ENCODE results near the gene VTI1B. TPM values are rescaled to one million over a fixed set of nuclear protein-coding genes. Genes with fewer than 3 reads are reported as not detected.

Gene VTI1B
- total and polyA plus RNA-seq, 2 donors: 39.2 to 79.1 TPM

GRCh38 chr14:67665868-67666267 is 8.6 kb downstream of the VTI1B start:
- Histone ChIP-seq H3K4me3 (ENCODE audit: low read depth, low read length) (no peak overlapping the region), H3K36me3 (ENCODE audit: insufficient read depth) (no peaks in the 10 kb centered on the region), H3K4me1 (ENCODE audit: insufficient read depth) (no peaks in the 10 kb centered on the region), H3K27ac (ENCODE audit: low read depth) (no peak overlapping the region)
- WGBS: 81% methylated on average over 2 of the region's 2 CpGs
- DNase-seq (ENCODE audit: extremely low spot score): no peak

GRCh38 chr14:67663633-67664032 is 10.8 kb downstream of the VTI1B start:
- no peak overlapping the region for H3K4me3 ChIP-seq (ENCODE audit: low read depth, low read length)
- H3K4me1 ChIP-seq (ENCODE audit: insufficient read depth): no peaks in the 10 kb centered on the region
- H3K27ac ChIP-seq (ENCODE audit: low read depth): no peak overlapping the region
- DNase-seq (ENCODE audit: extremely low spot score): no peak
- H3K36me3 ChIP-seq (ENCODE audit: insufficient read depth): no peaks in the 10 kb centered on the region
- 93% methylated on average over 4 of the region's 4 CpGs for WGBS

- H3K36me3 ChIP-seq (ENCODE audit: insufficient read depth): peaks cover 13% of the 10 kb centered on the region
- no peaks in the 10 kb centered on the region for H3K4me1 ChIP-seq (ENCODE audit: insufficient read depth)
- no peak overlapping the region for H3K4me3 ChIP-seq (ENCODE audit: low read depth, low read length)
- WGBS: 80% methylated on average over 6 of the region's 6 CpGs
- no peak for DNase-seq (ENCODE audit: extremely low spot score)
- no peak overlapping the region for H3K27ac ChIP-seq (ENCODE audit: low read depth)
Observed at GRCh38 chr14:67653651-67654280, 20.7 kb downstream of the VTI1B start.

GRCh38 chr14:67652189-67652588 is 22.2 kb downstream of the VTI1B start:
- no peak overlapping the region for H3K27ac ChIP-seq (ENCODE audit: low read depth)
- 92% methylated on average over 1 of the region's 1 CpG for WGBS
- H3K36me3 ChIP-seq (ENCODE audit: insufficient read depth): peaks cover 10% of the 10 kb centered on the region
- no peak for DNase-seq (ENCODE audit: extremely low spot score)
- no peaks in the 10 kb centered on the region for H3K4me1 ChIP-seq (ENCODE audit: insufficient read depth)
- no peak overlapping the region for H3K4me3 ChIP-seq (ENCODE audit: low read depth, low read length)

- Histone ChIP-seq H3K4me3 (ENCODE audit: low read depth, low read length) (no peak overlapping the region), H3K36me3 (ENCODE audit: insufficient read depth) (peaks cover 9% of the 10 kb centered on the region)
- WGBS: 86% methylated on average over 2 of the region's 2 CpGs
Observed at GRCh38 chr14:67650694-67651093, 23.7 kb downstream of the VTI1B start.

GRCh38 chr14:67650151-67650550 is 24.3 kb downstream of the VTI1B start:
- H3K27ac ChIP-seq (ENCODE audit: low read depth): no peak overlapping the region
- 83% methylated on average over 1 of the region's 1 CpG for WGBS
- no peaks in the 10 kb centered on the region for H3K4me1 ChIP-seq (ENCODE audit: insufficient read depth)
- no peak overlapping the region for H3K4me3 ChIP-seq (ENCODE audit: low read depth, low read length)
- peaks cover 8% of the 10 kb centered on the region for H3K36me3 ChIP-seq (ENCODE audit: insufficient read depth)
- DNase-seq (ENCODE audit: extremely low spot score): no peak

More at GRCh38 chr14:67650694-67651093, 23.7 kb downstream of the VTI1B start:
- Histone ChIP-seq H3K4me1 (ENCODE audit: insufficient read depth) (no peaks in the 10 kb centered on the region), H3K27ac (ENCODE audit: low read depth) (no peak overlapping the region)
- no peak for DNase-seq (ENCODE audit: extremely low spot score)

GRCh38 chr14:67646131-67646530 is 28.3 kb downstream of the VTI1B start:
- Histone ChIP-seq H3K4me3 (ENCODE audit: low read depth, low read length) (no peak overlapping the region), H3K27ac (ENCODE audit: low read depth) (no peak overlapping the region), H3K4me1 (ENCODE audit: insufficient read depth) (no peaks in the 10 kb centered on the region), H3K36me3 (ENCODE audit: insufficient read depth) (peaks cover 1% of the 10 kb centered on the region)
- 93% methylated on average over 3 of the region's 3 CpGs for WGBS
- DNase-seq (ENCODE audit: extremely low spot score): no peak

GRCh38 chr14:67645414-67645813 is 29.0 kb downstream of the VTI1B start:
- no peaks in the 10 kb centered on the region for H3K4me1 ChIP-seq (ENCODE audit: insufficient read depth)
- no peak for DNase-seq (ENCODE audit: extremely low spot score)
- H3K4me3 ChIP-seq (ENCODE audit: low read depth, low read length): no peak overlapping the region
- WGBS: 81% methylated on average over 5 of the region's 5 CpGs
- no peaks in the 10 kb centered on the region for H3K36me3 ChIP-seq (ENCODE audit: insufficient read depth)
- H3K27ac ChIP-seq (ENCODE audit: low read depth): no peak overlapping the region

GRCh38 chr14:67644428-67644827 is 30.0 kb downstream of the VTI1B start:
- H3K4me3 ChIP-seq (ENCODE audit: low read depth, low read length): no peak overlapping the region
- H3K36me3 ChIP-seq (ENCODE audit: insufficient read depth): no peaks in the 10 kb centered on the region
- WGBS: 54% methylated on average over 2 of the region's 2 CpGs
- H3K27ac ChIP-seq (ENCODE audit: low read depth): no peak overlapping the region
- DNase-seq (ENCODE audit: extremely low spot score): no peak
- no peaks in the 10 kb centered on the region for H3K4me1 ChIP-seq (ENCODE audit: insufficient read depth)

- WGBS: 53% methylated on average over 1 of the region's 1 CpG
- Histone ChIP-seq H3K4me3 (ENCODE audit: low read depth, low read length) (no peak overlapping the region), H3K36me3 (ENCODE audit: insufficient read depth) (no peaks in the 10 kb centered on the region), H3K27ac (ENCODE audit: low read depth) (no peak overlapping the region), H3K4me1 (ENCODE audit: insufficient read depth) (no peaks in the 10 kb centered on the region)
- no peak for DNase-seq (ENCODE audit: extremely low spot score)
Observed at GRCh38 chr14:67643713-67644112, 30.7 kb downstream of the VTI1B start.

- no peak overlapping the region for H3K27ac ChIP-seq (ENCODE audit: low read depth)
- no peak for DNase-seq (ENCODE audit: extremely low spot score)
- no peaks in the 10 kb centered on the region for H3K4me1 ChIP-seq (ENCODE audit: insufficient read depth)
- 87% methylated on average over 5 of the region's 5 CpGs for WGBS
- no peak overlapping the region for H3K4me3 ChIP-seq (ENCODE audit: low read depth, low read length)
- no peaks in the 10 kb centered on the region for H3K36me3 ChIP-seq (ENCODE audit: insufficient read depth)
Observed at GRCh38 chr14:67641902-67642749, 32.3 kb downstream of the VTI1B start.

GRCh38 chr14:67641480-67641879 is 33.0 kb downstream of the VTI1B start:
- no peak overlapping the region for H3K27ac ChIP-seq (ENCODE audit: low read depth)
- no peak for DNase-seq (ENCODE audit: extremely low spot score)
- H3K4me3 ChIP-seq (ENCODE audit: low read depth, low read length): no peak overlapping the region
- H3K4me1 ChIP-seq (ENCODE audit: insufficient read depth): no peaks in the 10 kb centered on the region
- WGBS: 100% methylated on average over 1 of the region's 1 CpG
- no peaks in the 10 kb centered on the region for H3K36me3 ChIP-seq (ENCODE audit: insufficient read depth)

GRCh38 chr14:67638642-67639041 is 35.8 kb downstream of the VTI1B start:
- WGBS: 85% methylated on average over 3 of the region's 3 CpGs
- H3K27ac ChIP-seq (ENCODE audit: low read depth): no peak overlapping the region
- no peaks in the 10 kb centered on the region for H3K36me3 ChIP-seq (ENCODE audit: insufficient read depth)
- DNase-seq (ENCODE audit: extremely low spot score): no peak
- H3K4me1 ChIP-seq (ENCODE audit: insufficient read depth): no peaks in the 10 kb centered on the region
- H3K4me3 ChIP-seq (ENCODE audit: low read depth, low read length): no peak overlapping the region

- Histone ChIP-seq H3K4me1 (ENCODE audit: insufficient read depth) (no peaks in the 10 kb centered on the region), H3K36me3 (ENCODE audit: insufficient read depth) (no peaks in the 10 kb centered on the region), H3K27ac (ENCODE audit: low read depth) (no peak overlapping the region), H3K4me3 (ENCODE audit: low read depth, low read length) (no peak overlapping the region)
- no peak for DNase-seq (ENCODE audit: extremely low spot score)
- 68% methylated on average over 3 of the region's 3 CpGs for WGBS
Observed at GRCh38 chr14:67636361-67636919, 38.0 kb downstream of the VTI1B start.
